Brain microvascular endothelial cell (primary cell): ENCODE measurements around the gene KIR3DL2.
"Not testable (repeated sequence)": the region's sequence is repeated elsewhere in the genome, so short reads cannot be mapped to it uniquely, and the experiment has no call there.

Experiments
- DNase-seq: peaks from one replicate; pipeline ENCODE4 v3.0.0-alpha.2; 2020
- H3K27ac ChIP-seq: fragments of 250-450 bp; sonication (Bioruptor Pico); 2 replicates; pipeline ENCODE4 v1.5.1; 2020; ENCODE audit warnings: mild to moderate bottlenecking, moderate library complexity
- H3K27me3 ChIP-seq: fragments of 250-450 bp; sonication (Bioruptor Pico); replicated peaks from 2 replicates; pipeline ENCODE4 v1.5.1; 2020; ENCODE audit warnings: mild to moderate bottlenecking
- H3K36me3 ChIP-seq: fragments of 250-450 bp; sonication (Bioruptor Pico); replicated peaks from 2 replicates; pipeline ENCODE4 v1.5.1; 2020; ENCODE audit warnings: mild to moderate bottlenecking
- H3K4me3 ChIP-seq: 2 replicates; pipeline ENCODE4 v1.5.1; 2011; ENCODE audit warnings: low read depth, mild to moderate bottlenecking, control low read depth, low read length, moderate library complexity
- in situ Hi-C: cut with HindIII; loops from 2 replicates; pipeline ENCODE4 v1.10.0; 2017; ENCODE audit warnings: low sequenced_read_pairs, low pct_ligation_motif_present
- TF ChIP-seq, protein P1 (sequence below): IDR thresholded peaks from 2 replicates; pipeline ENCODE4 v1.5.1; 2011; ENCODE audit warnings: low read depth, mild to moderate bottlenecking, moderate library complexity, low read length, control low read depth, inconsistent platforms; ENCODE audit errors: missing control alignments

The KIR3DL2 gene

DNA sequence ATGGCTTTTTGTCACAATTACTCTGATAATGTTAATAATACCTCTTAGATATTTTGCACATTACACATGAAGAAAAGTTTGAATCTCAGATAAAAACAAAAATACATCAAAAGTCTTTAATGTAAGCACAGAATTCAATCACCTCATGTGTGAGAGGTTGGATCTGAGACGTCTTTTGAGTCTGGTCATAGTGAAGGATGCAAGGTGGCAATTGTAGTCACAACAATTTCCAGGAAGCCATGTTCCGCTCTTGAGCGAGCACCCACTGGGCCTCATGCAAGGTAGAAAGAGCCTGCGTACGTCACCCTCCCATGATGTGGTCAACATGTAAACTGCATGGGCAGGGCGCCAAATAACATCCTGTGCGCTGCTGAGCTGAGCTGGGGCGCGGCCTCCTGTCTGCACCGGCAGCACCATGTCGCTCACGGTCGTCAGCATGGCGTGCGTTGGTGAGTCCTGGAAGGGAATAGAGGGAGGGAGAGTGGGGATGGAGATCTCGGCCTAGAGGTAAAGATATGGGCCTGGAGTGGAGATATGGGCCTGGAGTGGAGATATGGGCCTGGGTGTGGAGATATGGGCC, at the start of gene KIR3DL2:
Gene KIR3DL2 (plus strand): TSS at position 383 of the 580 bp plus-strand sequence. CDS start 33 bp downstream, at position 416.
- H3K4me3 ChIP-seq, in situ Hi-C loops, H3K27ac ChIP-seq, DNase-seq, H3K36me3 ChIP-seq, H3K27me3 ChIP-seq: not testable (repeated sequence)

DNA sequence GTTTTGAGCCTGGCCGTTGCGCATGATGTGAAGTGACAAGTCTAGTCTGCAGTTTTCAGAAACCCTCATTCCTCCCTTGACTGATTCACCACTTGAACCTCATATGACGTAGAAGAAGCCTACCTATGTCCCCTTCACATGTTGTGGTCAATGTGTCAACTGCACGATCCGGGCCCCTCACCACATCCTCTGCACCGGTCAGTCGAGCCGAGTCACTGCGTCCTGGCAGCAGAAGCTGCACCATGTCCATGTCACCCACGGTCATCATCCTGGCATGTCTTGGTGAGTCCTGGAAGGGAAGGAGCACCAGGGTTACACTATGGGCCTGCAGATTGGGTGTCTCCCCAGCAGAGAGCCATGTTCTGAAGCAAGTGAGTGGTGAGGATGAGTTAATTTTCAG, 46.8 kb upstream of the KIR3DL2 start, which contains the start of gene KIR2DL4:
Gene KIR2DL4 (plus strand): TSS at position 201 of the 400 bp plus-strand sequence. CDS start 42 bp downstream, at position 243.
- no peak within 1 kb of the TSS for H3K4me3 ChIP-seq
- H3K36me3 ChIP-seq = no peaks in the 10 kb centered on the region
- H3K27ac ChIP-seq = no peak within 1 kb of the TSS
- in situ Hi-C loops = no loop called here
- no peaks in the 10 kb centered on the region for H3K27me3 ChIP-seq
- no peak for DNase-seq
- TF ChIP-seq, protein P1, sequence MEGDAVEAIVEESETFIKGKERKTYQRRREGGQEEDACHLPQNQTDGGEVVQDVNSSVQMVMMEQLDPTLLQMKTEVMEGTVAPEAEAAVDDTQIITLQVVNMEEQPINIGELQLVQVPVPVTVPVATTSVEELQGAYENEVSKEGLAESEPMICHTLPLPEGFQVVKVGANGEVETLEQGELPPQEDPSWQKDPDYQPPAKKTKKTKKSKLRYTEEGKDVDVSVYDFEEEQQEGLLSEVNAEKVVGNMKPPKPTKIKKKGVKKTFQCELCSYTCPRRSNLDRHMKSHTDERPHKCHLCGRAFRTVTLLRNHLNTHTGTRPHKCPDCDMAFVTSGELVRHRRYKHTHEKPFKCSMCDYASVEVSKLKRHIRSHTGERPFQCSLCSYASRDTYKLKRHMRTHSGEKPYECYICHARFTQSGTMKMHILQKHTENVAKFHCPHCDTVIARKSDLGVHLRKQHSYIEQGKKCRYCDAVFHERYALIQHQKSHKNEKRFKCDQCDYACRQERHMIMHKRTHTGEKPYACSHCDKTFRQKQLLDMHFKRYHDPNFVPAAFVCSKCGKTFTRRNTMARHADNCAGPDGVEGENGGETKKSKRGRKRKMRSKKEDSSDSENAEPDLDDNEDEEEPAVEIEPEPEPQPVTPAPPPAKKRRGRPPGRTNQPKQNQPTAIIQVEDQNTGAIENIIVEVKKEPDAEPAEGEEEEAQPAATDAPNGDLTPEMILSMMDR = no peak

- in situ Hi-C loops = no loop called here
- Histone ChIP-seq H3K36me3 (no peaks in the 10 kb centered on the region), H3K27ac (no peak overlapping the region), H3K4me3 (no peak overlapping the region), H3K27me3 (no peaks in the 10 kb centered on the region)
- no peak for DNase-seq
- TF ChIP-seq, protein P1 = no peak
Measured at GRCh38 chr19:54804101-54804500, 46.1 kb upstream of the KIR3DL2 start.

- in situ Hi-C loops = no loop called here
- TF ChIP-seq, protein P1 = no peak
- no peak overlapping the region for H3K27ac ChIP-seq
- DNase-seq = no peak
- H3K4me3 ChIP-seq = no peak overlapping the region
- no peaks in the 10 kb centered on the region for H3K36me3 ChIP-seq
- no peaks in the 10 kb centered on the region for H3K27me3 ChIP-seq
Measured at GRCh38 chr19:54804571-54804970, 45.7 kb upstream of the KIR3DL2 start.

- no peak for DNase-seq
- TF ChIP-seq, protein P1 = no peak
- no peaks in the 10 kb centered on the region for H3K27me3 ChIP-seq
- no peak overlapping the region for H3K4me3 ChIP-seq
- no peak overlapping the region for H3K27ac ChIP-seq
- no peaks in the 10 kb centered on the region for H3K36me3 ChIP-seq
- in situ Hi-C loops = no loop called here
Measured at GRCh38 chr19:54805665-54806515, 44.4 kb upstream of the KIR3DL2 start.

DNA sequence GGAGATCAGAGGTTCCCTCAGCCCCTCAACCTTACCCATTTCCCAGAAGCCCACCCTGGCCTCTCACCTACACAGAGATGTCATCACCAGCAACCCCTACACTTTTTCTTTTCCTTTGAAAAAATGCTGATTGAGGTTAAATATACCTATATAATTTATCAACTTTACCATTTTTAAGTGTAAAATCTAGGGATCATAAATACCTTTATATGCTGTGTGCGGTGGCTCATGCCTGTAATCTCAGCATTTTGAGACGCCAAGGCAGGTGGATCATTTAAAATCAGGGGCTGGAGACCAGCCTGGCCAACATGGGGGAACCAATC, 43.8 kb upstream of the KIR3DL2 start:
- Histone ChIP-seq H3K27ac (no peak overlapping the region), H3K27me3 (no peaks in the 10 kb centered on the region), H3K4me3 (no peak overlapping the region), H3K36me3 (no peaks in the 10 kb centered on the region)
- in situ Hi-C loops = no loop called here
- DNase-seq = no peak
- TF ChIP-seq, protein P1 = no peak

DNA sequence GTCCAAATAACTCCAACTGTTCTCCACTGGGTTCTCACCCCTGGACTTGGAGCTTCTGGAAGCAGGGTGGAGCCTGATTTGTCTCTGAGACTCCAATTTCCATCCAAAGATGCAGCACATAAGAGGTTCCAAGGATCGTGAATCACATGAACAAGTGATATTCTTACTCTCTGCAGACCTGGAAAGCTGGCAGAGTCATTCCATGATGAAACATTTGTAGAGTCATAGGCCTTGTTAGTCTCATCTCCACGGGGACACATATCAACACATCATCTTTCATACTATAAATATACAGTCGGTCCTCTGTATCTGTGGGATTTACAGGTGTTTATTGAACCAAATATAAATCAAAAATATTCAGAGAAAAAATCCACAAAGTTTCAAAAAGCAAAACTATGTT, 35.7 kb upstream of the KIR3DL2 start:
- in situ Hi-C loops, DNase-seq, H3K27ac ChIP-seq, H3K4me3 ChIP-seq, H3K36me3 ChIP-seq, H3K27me3 ChIP-seq: not testable (repeated sequence)

GRCh38 chr19:54816251-54816650, 34.0 kb upstream of the KIR3DL2 start, which contains the start of gene KIR3DL1:
KIR3DL1 (plus strand) TSS chr19:54816468.
- in situ Hi-C loops, H3K27me3 ChIP-seq, H3K27ac ChIP-seq, H3K4me3 ChIP-seq, DNase-seq, H3K36me3 ChIP-seq: not testable (repeated sequence)
